ENCODE measurements around the gene SPRR1A. TPM values are rescaled to one million over a fixed set of nuclear protein-coding genes. Genes with fewer than 3 reads are reported as not detected.

Gene SPRR1A
- total and polyA plus RNA-seq, 2 of the 13 experiments (the other 11 are each of a cell fraction or from before 2014, with no cell fraction given) = not detected

DNA sequence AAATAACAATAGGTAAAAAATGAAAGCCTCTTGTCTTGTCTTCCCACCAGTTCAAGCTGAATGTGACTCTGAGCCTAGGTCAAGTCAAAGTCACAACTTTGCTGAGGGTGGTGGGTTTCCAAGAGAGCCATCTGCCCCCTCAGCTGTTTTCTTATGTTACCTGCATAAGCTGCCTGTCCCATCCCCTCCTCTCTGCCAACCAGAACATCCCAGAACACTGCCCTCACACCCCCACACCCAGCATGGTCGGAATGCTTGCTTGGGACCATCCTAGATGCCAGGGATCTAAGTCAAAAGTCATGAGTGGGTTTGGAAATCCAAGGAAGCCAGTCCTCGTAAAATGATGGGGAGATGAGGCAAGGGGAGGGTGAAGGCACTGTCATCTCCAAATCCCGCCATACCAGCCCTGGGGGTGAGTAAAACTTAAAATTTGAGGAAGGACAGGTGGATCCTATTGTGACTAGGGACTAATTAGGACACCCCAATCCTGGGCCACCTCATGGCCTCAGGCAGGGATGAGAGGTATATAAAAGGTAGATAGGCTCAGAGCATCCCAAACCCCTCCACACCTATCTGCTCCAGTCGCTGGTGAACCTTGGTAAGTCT, 37.1 kb upstream of the SPRR1A start, which contains the start of gene SPRR5:
SPRR5 (plus strand) TSS at position 556 of the 606 bp plus-strand sequence. CDS start 1,349 bp downstream, outside the sequence.
- intact Hi-C loops (cut with micrococcal nuclease; ENCODE audit: unreplicated experiment) = no loop called here

More for the DNA sequence above, 37.1 kb upstream of the SPRR1A start, which contains the start of gene SPRR5:
- 0% methylated on average over 3 of the region's 4 CpGs for WGBS (ENCODE audit: low lambda C conversion rate)
- DNase-seq (ENCODE audit: low spot score) (no peak), FAIRE-seq (no peak), ATAC-seq (no peak)
- Histone ChIP-seq H3K79me2 (ENCODE audit: insufficient read depth, low read length) (no peaks in the 10 kb centered on the region), H2AFZ (ENCODE audit: low read length) (no peak within 1 kb of the TSS), H3K27ac (ENCODE audit: extremely low read length, insufficient read depth, low read length) (no peak within 1 kb of the TSS), H3K9me3 (ENCODE audit: low read length) (no peaks in the 10 kb centered on the region), H4K20me1 (ENCODE audit: insufficient read depth, low read length) (no peaks in the 10 kb centered on the region), H3K4me1 (ENCODE audit: insufficient read depth, low read length) (no peaks in the 10 kb centered on the region), H3K9ac (ENCODE audit: insufficient read depth, low read depth, low read length) (no peak within 1 kb of the TSS), H3K36me3 (replicated peaks in 1 of 2; ENCODE audit: control insufficient read depth in 1 of 2, insufficient read depth in 2 of 2, low read length in 2 of 2) (no peaks in the 10 kb centered on the region), H3K4me2 (ENCODE audit: low read depth, low read length) (no peak within 1 kb of the TSS), H3K4me3 (replicated peaks in 1 of 3; ENCODE audit: insufficient read depth in 1 of 3, low read depth in 2 of 3, low read length in 3 of 3) (no peak within 1 kb of the TSS), H3K27me3 (ENCODE audit: control insufficient read depth in 1 of 2, insufficient read depth in 2 of 2, low read length in 2 of 2) (peaks cover 0 to 6% of the 10 kb centered on the region in 2 experiments; a peak in 1 of 5 replicates)
- TF ChIP-seq, protein P1, sequence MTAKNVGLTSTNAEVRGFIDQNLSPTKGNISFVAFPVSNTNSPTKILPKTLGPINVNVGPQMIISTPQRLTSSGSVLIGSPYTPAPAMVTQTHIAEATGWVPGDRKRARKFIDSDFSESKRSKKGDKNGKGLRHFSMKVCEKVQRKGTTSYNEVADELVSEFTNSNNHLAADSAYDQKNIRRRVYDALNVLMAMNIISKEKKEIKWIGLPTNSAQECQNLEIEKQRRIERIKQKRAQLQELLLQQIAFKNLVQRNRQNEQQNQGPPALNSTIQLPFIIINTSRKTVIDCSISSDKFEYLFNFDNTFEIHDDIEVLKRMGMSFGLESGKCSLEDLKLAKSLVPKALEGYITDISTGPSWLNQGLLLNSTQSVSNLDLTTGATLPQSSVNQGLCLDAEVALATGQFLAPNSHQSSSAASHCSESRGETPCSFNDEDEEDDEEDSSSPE (CRISPR knock-in tag; IDR thresholded peaks at IDR 0.05) = no peak
- no peak for TF ChIP-seq POLR2A (IDR thresholded peaks at IDR 0.05; ENCODE audit: insufficient read depth in 1 of 2, low read depth in 2 of 2, low read length in 2 of 2)
- no peak for TF ChIP-seq HES4 (CRISPR knock-in tag; IDR thresholded peaks at IDR 0.05; ENCODE audit: borderline replicate concordance)
- TF ChIP-seq JDP2 (CRISPR knock-in tag; IDR thresholded peaks at IDR 0.05; ENCODE audit: borderline replicate concordance) = no peak
- TF ChIP-seq KLF15 (CRISPR knock-in tag; IDR thresholded peaks at IDR 0.05; ENCODE audit: borderline replicate concordance) = no peak
- TF ChIP-seq FOSL2 (CRISPR knock-in tag; IDR thresholded peaks at IDR 0.05) = no peak
- TF ChIP-seq CBFB (CRISPR knock-in tag; IDR thresholded peaks at IDR 0.05) = no peak
- TF ChIP-seq ZNF503 (CRISPR knock-in tag; IDR thresholded peaks at IDR 0.05) = no peak
- ChIA-PET CTCF (ENCODE audit: low intra/inter-chr PET ratio, low total read pairs) (no interaction called here), POLR2A (no interaction called here)
- no TSS peak for BruUV-seq (replicated peaks)
- in situ Hi-C loops (cut with HindIII; ENCODE audit: extremely low pct_ligation_motif_present, low pct_unique_long_range_greater_than_20kb) = no loop called here

Measured in HepG2 (cell line).